ENCODE measurements around the gene C11orf24. TPM values are rescaled to one million over a fixed set of nuclear protein-coding genes. Genes with fewer than 3 reads are reported as not detected.
"Not testable (repeated sequence)": the region's sequence is repeated elsewhere in the genome, so short reads cannot be mapped to it uniquely, and the experiment has no call there.

The C11orf24 gene
- total and polyA plus RNA-seq, 9 donors, result 14.7 to 47.3 (median 31.8) TPM

DNA sequence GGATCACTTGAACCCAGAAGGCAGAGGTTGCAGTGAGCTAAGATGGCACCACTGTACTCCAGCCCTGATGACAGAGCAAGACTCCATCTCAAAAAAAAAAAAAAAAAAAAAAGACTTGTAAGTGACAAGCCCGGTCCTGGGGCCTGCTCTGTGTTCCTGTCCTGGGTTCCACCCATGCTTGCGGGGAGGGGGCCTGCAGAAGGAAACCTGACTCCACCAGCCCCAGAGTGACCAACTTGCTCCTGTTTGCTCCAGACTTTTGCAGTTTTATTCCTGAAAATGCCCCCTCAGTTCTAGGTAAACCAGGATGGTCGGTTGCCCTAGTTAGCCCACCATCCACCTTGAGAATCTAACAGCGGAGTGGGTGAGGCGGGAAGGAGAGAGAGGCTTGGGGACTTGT lies 30.5 kb upstream of the C11orf24 start:
- Histone ChIP-seq H3K4me3 (no peak overlapping the region), H3K9me3 (no peaks in the 10 kb centered on the region), H3K27ac (no peak overlapping the region), H3K27me3 (no peaks in the 10 kb centered on the region), H3K36me3 (no peaks in the 10 kb centered on the region), H3K4me1 (ENCODE audit: insufficient read depth) (no peaks in the 10 kb centered on the region)
- TF ChIP-seq, protein P1, sequence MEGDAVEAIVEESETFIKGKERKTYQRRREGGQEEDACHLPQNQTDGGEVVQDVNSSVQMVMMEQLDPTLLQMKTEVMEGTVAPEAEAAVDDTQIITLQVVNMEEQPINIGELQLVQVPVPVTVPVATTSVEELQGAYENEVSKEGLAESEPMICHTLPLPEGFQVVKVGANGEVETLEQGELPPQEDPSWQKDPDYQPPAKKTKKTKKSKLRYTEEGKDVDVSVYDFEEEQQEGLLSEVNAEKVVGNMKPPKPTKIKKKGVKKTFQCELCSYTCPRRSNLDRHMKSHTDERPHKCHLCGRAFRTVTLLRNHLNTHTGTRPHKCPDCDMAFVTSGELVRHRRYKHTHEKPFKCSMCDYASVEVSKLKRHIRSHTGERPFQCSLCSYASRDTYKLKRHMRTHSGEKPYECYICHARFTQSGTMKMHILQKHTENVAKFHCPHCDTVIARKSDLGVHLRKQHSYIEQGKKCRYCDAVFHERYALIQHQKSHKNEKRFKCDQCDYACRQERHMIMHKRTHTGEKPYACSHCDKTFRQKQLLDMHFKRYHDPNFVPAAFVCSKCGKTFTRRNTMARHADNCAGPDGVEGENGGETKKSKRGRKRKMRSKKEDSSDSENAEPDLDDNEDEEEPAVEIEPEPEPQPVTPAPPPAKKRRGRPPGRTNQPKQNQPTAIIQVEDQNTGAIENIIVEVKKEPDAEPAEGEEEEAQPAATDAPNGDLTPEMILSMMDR (IDR thresholded peaks at IDR 0.05), result no peak
- no peak for TF ChIP-seq POLR2A (IDR thresholded peaks at IDR 0.05)
- TF ChIP-seq EP300 (IDR thresholded peaks at IDR 0.05), result no peak
- 70 to 92% (median 81%) methylated on average over 5 of the region's 5 CpGs for WGBS, 3 donors
- DNase-seq, result no peak
- intact Hi-C loops (cut with DNase I), result no loop called here

DNA sequence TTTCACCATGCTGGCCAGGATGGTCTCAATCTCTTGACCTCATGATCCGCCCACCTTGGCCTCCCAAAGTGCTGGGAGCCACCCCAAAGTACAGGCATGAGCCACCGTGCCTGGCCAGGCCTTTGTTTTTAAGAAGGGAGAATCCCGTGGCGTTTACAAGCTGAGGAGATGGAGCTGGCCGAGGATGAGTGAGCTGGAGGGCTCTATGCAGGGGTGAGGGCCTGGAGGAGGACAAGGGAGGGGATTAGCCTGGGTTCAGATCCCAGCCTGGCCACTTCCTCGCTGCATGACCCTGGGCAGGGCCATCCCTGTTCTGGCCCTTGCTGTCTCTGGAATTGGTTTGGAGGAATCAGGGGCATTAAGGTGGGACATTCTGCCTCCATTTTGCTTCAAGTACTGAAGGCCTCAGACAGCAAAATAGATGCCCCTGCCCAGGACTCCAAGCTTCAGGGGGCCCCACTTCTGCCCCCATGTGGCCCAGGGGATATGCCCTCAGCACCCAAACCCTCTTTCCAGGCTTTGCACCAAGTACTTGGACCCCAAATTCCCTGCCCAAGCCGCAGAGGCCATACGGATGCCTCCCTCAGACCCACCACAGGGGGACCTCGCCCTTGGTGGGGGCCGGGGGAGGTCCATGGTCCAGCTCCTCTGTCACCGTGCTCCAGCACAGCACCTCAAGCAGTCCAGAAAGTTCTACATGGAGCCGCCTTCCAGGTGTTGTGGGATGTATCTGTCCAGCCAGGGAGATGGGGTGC lies 28.5 kb upstream of the C11orf24 start:
- no peak overlapping the region for H3K27ac ChIP-seq
- H3K9me3 ChIP-seq, result no peaks in the 10 kb centered on the region
- no peak for DNase-seq
- H3K4me1 ChIP-seq (ENCODE audit: insufficient read depth), result no peaks in the 10 kb centered on the region
- H3K4me3 ChIP-seq, result no peak overlapping the region
- intact Hi-C loops (cut with DNase I), result no loop called here
- TF ChIP-seq, protein P1 (IDR thresholded peaks at IDR 0.05), result no peak
- no peak for TF ChIP-seq POLR2A (IDR thresholded peaks at IDR 0.05)
- no peak for TF ChIP-seq EP300 (IDR thresholded peaks at IDR 0.05)
- H3K27me3 ChIP-seq, result no peaks in the 10 kb centered on the region
- WGBS, 3 donors, result 85 to 90% (median 89%) methylated on average over 11 to 12 of the region's 12 CpGs
- H3K36me3 ChIP-seq, result no peaks in the 10 kb centered on the region

DNA sequence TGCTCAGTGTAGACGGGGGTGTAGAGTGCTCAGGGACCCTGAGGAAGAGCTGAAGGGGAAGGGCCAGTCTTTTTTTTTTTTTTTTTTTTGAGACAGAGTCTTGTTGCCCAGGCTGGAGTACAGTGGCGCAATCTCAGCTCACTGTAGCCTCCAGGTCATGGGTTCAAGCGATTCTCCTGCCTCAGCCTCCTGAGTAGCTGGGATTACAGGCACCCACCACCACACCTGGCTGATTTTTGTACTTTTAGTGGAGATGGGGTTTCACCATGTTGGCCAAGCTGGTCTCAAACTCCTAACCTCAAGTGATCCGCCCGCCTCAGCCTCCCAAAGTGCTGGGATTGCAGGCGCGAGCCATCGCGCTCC lies 27.7 kb upstream of the C11orf24 start:
- not testable (repeated sequence) for H3K36me3 ChIP-seq; H3K4me1 ChIP-seq (ENCODE audit: insufficient read depth); DNase-seq; H3K27ac ChIP-seq; H3K9me3 ChIP-seq; H3K4me3 ChIP-seq; H3K27me3 ChIP-seq
- intact Hi-C loops (cut with DNase I), result loop anchor here (2.0 to 5.0 kb wide), 3 partner anchors 42 to 87 kb away; partner anchors contain the start of gene KMT5B (in 2 of the 4)
- 94 to 98% (median 96%) methylated on average over 9 of the region's 9 CpGs for WGBS, 3 donors

DNA sequence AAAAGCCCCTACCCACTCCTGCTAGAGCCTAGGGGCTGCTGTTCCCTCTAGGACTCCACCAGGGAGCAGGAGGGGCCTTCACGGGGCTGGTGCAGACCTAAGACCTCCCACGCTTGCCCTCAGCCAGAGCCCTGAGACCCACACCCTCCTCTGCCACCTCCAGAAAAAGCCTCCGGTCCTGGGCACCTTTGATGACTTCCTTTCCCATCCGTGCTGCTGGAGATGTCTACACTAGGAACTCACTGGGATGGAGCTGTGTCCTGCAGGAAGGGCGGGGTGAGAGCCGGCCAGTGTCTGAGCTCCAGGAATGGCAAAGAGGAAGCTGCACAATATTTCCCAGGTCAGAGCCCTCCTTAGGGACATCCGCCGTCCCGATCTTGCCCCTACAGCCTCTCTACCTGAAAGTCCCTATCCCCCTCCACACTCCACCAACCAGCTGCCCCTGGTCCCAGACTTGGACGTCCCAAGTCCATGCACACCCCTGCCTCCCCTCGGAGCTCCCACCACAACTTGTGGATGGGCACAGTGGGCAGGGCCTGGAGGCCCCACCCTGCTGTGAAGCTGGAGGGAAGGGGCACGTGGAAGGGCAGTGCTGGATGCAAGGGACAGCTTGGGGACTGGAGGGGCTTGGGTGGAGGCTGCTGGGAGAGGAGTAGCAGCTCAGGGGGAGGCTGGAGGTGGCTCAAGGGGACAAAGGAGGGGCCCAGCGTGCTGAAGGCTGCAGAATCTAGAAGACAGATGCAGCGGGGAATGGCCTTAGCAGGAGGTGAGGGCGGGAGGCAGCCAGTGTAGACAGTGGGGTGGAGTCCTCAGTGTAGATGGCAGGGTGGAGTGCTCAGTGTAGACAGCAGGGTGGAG lies 27.1 kb upstream of the C11orf24 start:
- Histone ChIP-seq H3K9me3 (no peaks in the 10 kb centered on the region), H3K4me3 (no peak overlapping the region), H3K36me3 (no peaks in the 10 kb centered on the region), H3K4me1 (ENCODE audit: insufficient read depth) (no peaks in the 10 kb centered on the region), H3K27ac (no peak overlapping the region), H3K27me3 (no peaks in the 10 kb centered on the region)
- intact Hi-C loops (cut with DNase I), result loop anchor here (2.0 to 5.0 kb wide), 3 partner anchors 42 to 87 kb away; partner anchors contain the start of gene KMT5B (in 2 of the 4)
- TF ChIP-seq EP300 (IDR thresholded peaks at IDR 0.05) (no peak), POLR2A (IDR thresholded peaks at IDR 0.05) (no peak)
- DNase-seq, result no peak
- WGBS, 3 donors, result 76 to 80% (median 80%) methylated on average over 13 to 15 of the region's 15 CpGs

DNA sequence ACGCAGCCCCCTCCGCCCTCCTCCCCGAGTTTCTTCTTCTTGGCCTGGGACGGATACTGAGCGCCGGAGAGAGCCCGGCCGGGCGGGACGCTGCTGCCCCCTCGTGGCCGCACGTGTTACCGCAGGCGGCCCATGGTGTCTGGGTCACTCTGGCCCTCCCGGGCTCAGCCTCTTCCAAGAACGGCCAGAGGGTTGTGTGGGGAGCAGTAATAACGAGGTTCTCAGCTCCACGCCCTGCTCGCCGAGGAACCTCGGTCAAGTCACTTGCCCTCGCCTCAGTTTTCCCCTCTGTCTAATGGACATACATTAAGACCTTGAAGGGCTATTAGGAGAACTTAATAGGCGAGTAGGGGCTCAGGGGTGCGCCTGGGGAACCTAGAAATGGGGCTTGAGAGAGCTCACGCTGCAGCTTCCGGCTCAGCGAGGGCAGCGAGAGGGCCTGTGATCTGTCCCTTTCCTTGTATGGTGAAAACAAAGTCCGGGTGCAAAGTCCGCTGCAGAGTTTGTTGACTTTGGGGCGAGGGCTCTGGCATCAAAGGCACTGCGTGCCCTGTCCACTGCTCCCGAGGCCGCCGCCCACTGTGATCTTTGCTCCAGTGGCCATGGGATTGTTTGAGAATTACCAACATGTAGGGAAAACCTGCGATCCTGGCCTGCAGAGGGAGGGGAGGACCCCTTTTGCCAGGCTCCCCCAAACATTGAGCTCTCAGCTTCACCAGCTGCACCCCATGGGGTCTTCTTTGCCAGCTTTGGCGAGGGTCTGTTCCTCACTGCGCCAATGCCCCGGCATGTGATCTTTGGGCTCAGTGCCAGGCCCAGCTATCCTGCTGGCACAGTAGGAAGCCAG lies 26.3 kb upstream of the C11orf24 start:
- H3K9me3 ChIP-seq, result no peaks in the 10 kb centered on the region

More for the DNA sequence above, 26.3 kb upstream of the C11orf24 start:
- 28 to 30% (median 29%) methylated on average over 40 of the region's 40 CpGs for WGBS, 3 donors
- Histone ChIP-seq H3K4me1 (ENCODE audit: insufficient read depth) (no peaks in the 10 kb centered on the region), H3K36me3 (no peaks in the 10 kb centered on the region), H3K27me3 (no peaks in the 10 kb centered on the region), H3K4me3 (no peak overlapping the region), H3K27ac (no peak overlapping the region)
- intact Hi-C loops (cut with DNase I), result loop anchor here (2.0 to 5.0 kb wide), 3 partner anchors 41 to 86 kb away; partner anchors contain the start of gene KMT5B (in 2 of the 4)
- TF ChIP-seq, protein P1 (IDR thresholded peaks at IDR 0.05), result peak; percentile 92 to 95 (median 93)
- no peak for TF ChIP-seq POLR2A (IDR thresholded peaks at IDR 0.05)
- DNase-seq, result peak; percentile 67 to 89 (median 79)
